H9 (cell line): ENCODE measurements around the gene CLEC9A. TPM values are rescaled to one million over a fixed set of nuclear protein-coding genes. Genes with fewer than 3 reads are reported as not detected.

ENCODE experiments used
- DNase-seq: peaks from one replicate; pipeline ENCODE4 v3.0.0-alpha.2; 2017
- H2AFZ ChIP-seq: one replicate; pipeline ENCODE4 v1.6.1; 2013; ENCODE audit warnings: mild to moderate bottlenecking, low read length, control low read depth, moderate library complexity
- H2AK5ac ChIP-seq: 2 replicates; pipeline ENCODE4 v1.6.1; 2013; ENCODE audit warnings: low read length, control low read depth, mixed read lengths; ENCODE audit not compliant: insufficient read length
- H2BK120ac ChIP-seq: one replicate; pipeline ENCODE4 v1.6.1; 2013; ENCODE audit warnings: low read depth, mild to moderate bottlenecking, low read length, control low read depth, inconsistent platforms; ENCODE audit not compliant: poor library complexity, severe bottlenecking
- H2BK12ac ChIP-seq: 2 replicates; pipeline ENCODE4 v1.6.1; 2013; ENCODE audit warnings: low read length, control low read depth, mixed read lengths, low read depth; ENCODE audit not compliant: insufficient read length
- H2BK15ac ChIP-seq: 2 replicates; pipeline ENCODE4 v1.6.1; 2013; ENCODE audit warnings: low read depth, low read length, control low read depth
- H2BK20ac ChIP-seq: one replicate; pipeline ENCODE4 v1.6.1; 2013; ENCODE audit warnings: low read depth, mild to moderate bottlenecking, low read length, control low read depth, inconsistent platforms; ENCODE audit not compliant: poor library complexity, severe bottlenecking
- H2BK5ac ChIP-seq: 2 replicates; pipeline ENCODE4 v1.6.1; 2013; ENCODE audit warnings: low read length, control low read depth, mixed read lengths; ENCODE audit not compliant: insufficient read length
- H3K14ac ChIP-seq: 2 replicates; pipeline ENCODE4 v1.6.1; 2013; ENCODE audit warnings: low read length, control low read depth; ENCODE audit not compliant: insufficient read depth
- H3K18ac ChIP-seq: 2 replicates; pipeline ENCODE4 v1.6.1; 2013; ENCODE audit warnings: low read depth, mild to moderate bottlenecking, mixed read lengths, low read length, control low read depth; ENCODE audit not compliant: insufficient read length
- H3K23ac ChIP-seq: 2 replicates; pipeline ENCODE4 v1.6.1; 2013; ENCODE audit warnings: low read length, control low read depth, mixed read lengths, low read depth; ENCODE audit not compliant: insufficient read length
- H3K23me2 ChIP-seq: 2 replicates; pipeline ENCODE4 v1.6.1; 2013; ENCODE audit warnings: low read depth, mild to moderate bottlenecking, mixed read lengths, low read length, control low read depth; ENCODE audit not compliant: insufficient read length, poor library complexity, severe bottlenecking
- H3K27ac ChIP-seq: 2 replicates; pipeline ENCODE4 v1.5.1; 2013; ENCODE audit warnings: low read length, control low read depth, mixed read lengths, low read depth; ENCODE audit not compliant: insufficient read length
- H3K27me3 ChIP-seq: 2 replicates; pipeline ENCODE4 v1.6.1; 2013; ENCODE audit warnings: low read length, control low read depth, inconsistent platforms; ENCODE audit not compliant: insufficient read depth
- H3K4ac ChIP-seq: 2 replicates; pipeline ENCODE4 v1.6.1; 2013; ENCODE audit warnings: low read depth, mild to moderate bottlenecking, control low read depth, inconsistent platforms, low read length, moderate library complexity
- H3K4me1 ChIP-seq: 2 replicates; pipeline ENCODE4 v1.6.1; 2013; ENCODE audit warnings: low read length, control low read depth, inconsistent platforms; ENCODE audit not compliant: insufficient read depth
- H3K4me2 ChIP-seq: 2 replicates; pipeline ENCODE4 v1.6.1; 2013; ENCODE audit warnings: low read length, control low read depth, mixed read lengths; ENCODE audit not compliant: insufficient read length, insufficient read depth
- H3K56ac ChIP-seq: 2 replicates; pipeline ENCODE4 v1.6.1; 2013; ENCODE audit warnings: low read depth, mild to moderate bottlenecking, mixed read lengths, low read length, control low read depth; ENCODE audit not compliant: insufficient read length
- H3K79me1 ChIP-seq: 2 replicates; pipeline ENCODE4 v1.6.1; 2013; ENCODE audit warnings: low read depth, mild to moderate bottlenecking, moderate library complexity, low read length, control low read depth, inconsistent platforms; ENCODE audit not compliant: insufficient read depth, poor library complexity, severe bottlenecking
- H3K79me2 ChIP-seq: 2 replicates; pipeline ENCODE4 v1.6.1; 2013; ENCODE audit warnings: low read length, control low read depth, inconsistent platforms; ENCODE audit not compliant: insufficient read depth
- H3K9ac ChIP-seq: 2 replicates; pipeline ENCODE4 v1.6.1; 2013; ENCODE audit warnings: low read length, control low read depth, mixed read lengths; ENCODE audit not compliant: insufficient read length; ENCODE audit errors: extremely low read depth
- H3K9me3 ChIP-seq: one replicate; pipeline ENCODE4 v1.6.1; 2013; ENCODE audit warnings: low read depth, low read length, inconsistent platforms; ENCODE audit not compliant: control insufficient read depth
- H3T11ph ChIP-seq: one replicate; pipeline ENCODE4 v1.6.1; 2013; ENCODE audit warnings: mild to moderate bottlenecking, low read length, control low read depth, inconsistent platforms
- H4K20me1 ChIP-seq: one replicate; pipeline ENCODE4 v1.6.1; 2013; ENCODE audit not compliant: control insufficient read depth, insufficient read length, insufficient read depth
- H4K5ac ChIP-seq: 2 replicates; pipeline ENCODE4 v1.6.1; 2013; ENCODE audit warnings: low read depth, mild to moderate bottlenecking, mixed read lengths, low read length, control low read depth; ENCODE audit not compliant: insufficient read length
- H4K8ac ChIP-seq: replicated peaks from 2 replicates; pipeline ENCODE4 v1.6.1; 2013; ENCODE audit warnings: low read length, control low read depth, mixed read lengths, low read depth; ENCODE audit not compliant: insufficient read length
- H4K91ac ChIP-seq: 2 replicates; pipeline ENCODE4 v1.6.1; 2013; ENCODE audit warnings: low read depth, mild to moderate bottlenecking, moderate library complexity, mixed read lengths, low read length, control low read depth; ENCODE audit not compliant: insufficient read length
- H3K27ac Mint-ChIP-seq, 3 experiments: 2 replicates in 2 of 3; 3 replicates in 1 of 3; pipeline ENCODE4 v1.8.0; 2020 to 2021; ENCODE audit warnings: mixed read lengths in 3 of 3, mild to moderate bottlenecking in 1 of 3, moderate library complexity in 1 of 3
- H3K27me3 Mint-ChIP-seq: 2 replicates; pipeline ENCODE4 v1.8.0; 2021; ENCODE audit warnings: low read depth, mild to moderate bottlenecking, moderate library complexity, mixed read lengths
- H3K36me3 Mint-ChIP-seq, 3 experiments: 2 replicates in 2 of 3; 3 replicates in 1 of 3; pipeline ENCODE4 v1.8.0; 2020 to 2021; ENCODE audit warnings: low read depth in 3 of 3, mixed read lengths in 3 of 3; ENCODE audit not compliant: insufficient read depth in 1 of 3
- H3K4me1 Mint-ChIP-seq, 2 experiments: 2 replicates each; pipeline ENCODE4 v1.8.0; 2020; ENCODE audit warnings: mixed read lengths in 2 of 2
- H3K4me3 Mint-ChIP-seq, 2 experiments: 2 replicates in 1 of 2; 3 replicates in 1 of 2; pipeline ENCODE4 v1.8.0; 2020 to 2021; ENCODE audit warnings: mild to moderate bottlenecking in 2 of 2, mixed read lengths in 2 of 2, moderate library complexity in 1 of 2
- H3K9me3 Mint-ChIP-seq, 2 experiments: 2 replicates in 1 of 2; 3 replicates in 1 of 2; pipeline ENCODE4 v1.8.0; 2020; ENCODE audit warnings: mild to moderate bottlenecking in 2 of 2, mixed read lengths in 2 of 2, moderate library complexity in 1 of 2
- CTCF ChIP-seq: fragments of 200-600 bp; sonication (generic); conservative IDR thresholded peaks from 3 replicates; pipeline ENCODE4 v1.8.0; 2021; ENCODE audit warnings: antibody characterized with exemption, mild to moderate bottlenecking
- WGBS: extraction: QIAGEN DNeasy Blood & Tissue Kit; methylation state at CpG from one replicate; pipeline ENCODE4 v1.1.7; 2013; ENCODE audit warnings: missing lambda C conversion rate, low lambda C conversion rate, mixed read lengths; ENCODE audit not compliant: insufficient read length; ENCODE audit errors: extremely low coverage; 5-methylcytosine and 5-hydroxymethylcytosine counted together
- total RNA-seq: library from RNA; stranded (reverse); gene quantifications from 2 replicates; pipeline ENCODE4 v1.2.1, GENCODE V29; 2021

CLEC9A gene
- total RNA-seq, 1 experiment from 2014 or later, result not detected

- H3K79me1 ChIP-seq, result no peaks in the 10 kb centered on the region
Observed at GRCh38 chr12:10113075-10113474, 82.6 kb downstream of the CLEC9A start.

More at GRCh38 chr12:10113075-10113474, 82.6 kb downstream of the CLEC9A start:
- H3K36me3 Mint-ChIP-seq, result peaks cover 0 to 18% (median 7%) of the 10 kb centered on the region in 3 experiments; a peak in 4 of 7 replicates
- Histone ChIP-seq H4K91ac (no peak overlapping the region), H4K8ac (no peak overlapping the region), H2BK12ac (no peak overlapping the region), H3K23ac (no peak overlapping the region), H2AFZ (no peak overlapping the region), H4K20me1 (no peaks in the 10 kb centered on the region), H2BK15ac (no peak overlapping the region), H3K27me3 (no peaks in the 10 kb centered on the region), H3T11ph (no peak overlapping the region), H3K9me3 (no peaks in the 10 kb centered on the region), H3K4me1 (no peaks in the 10 kb centered on the region), H4K5ac (no peak overlapping the region), H3K79me2 (no peaks in the 10 kb centered on the region), H2BK5ac (no peak overlapping the region), H3K27ac (no peak overlapping the region), H3K4me2 (no peak overlapping the region), H3K14ac (no peak overlapping the region), H2AK5ac (no peak overlapping the region), H3K56ac (no peak overlapping the region), H3K4ac (no peak overlapping the region), H3K23me2 (no peaks in the 10 kb centered on the region), H3K18ac (no peak overlapping the region), H3K9ac (no peak overlapping the region), H2BK20ac (no peak overlapping the region), H2BK120ac (no peak overlapping the region)
- H3K4me3 Mint-ChIP-seq, result no peak overlapping the region
- H3K9me3 Mint-ChIP-seq, result peaks cover 7% of the 10 kb centered on the region in 2 experiments
- DNase-seq, result no peak
- no peak overlapping the region for H3K27ac Mint-ChIP-seq
- H3K27me3 Mint-ChIP-seq, result peaks cover 3% of the 10 kb centered on the region; the same call in 1 of the 2 replicates
- no peaks in the 10 kb centered on the region for H3K4me1 Mint-ChIP-seq
- no peak for TF ChIP-seq CTCF
- no CpG with 5 or more reads among the region's 1 CpG for WGBS
